Adipocyte (in vitro differentiated cells): ENCODE results near the gene KICS2.
A peak's percentile ranks its signal among the peaks of the same experiment; 100 is the strongest.

Experiments
- DNase-seq: peaks from one replicate; pipeline ENCODE4 v3.0.0-alpha.2; 2015; ENCODE audit warnings: low read depth
- H3K27me3 ChIP-seq: replicated peaks from 2 replicates; pipeline ENCODE4 v1.7.0; 2013; ENCODE audit warnings: mild to moderate bottlenecking, low read length, moderate library complexity; ENCODE audit not compliant: control insufficient read depth, insufficient read depth
- H3K36me3 ChIP-seq: 2 replicates; pipeline ENCODE4 v1.7.0; 2013; ENCODE audit warnings: low read length, mild to moderate bottlenecking, moderate library complexity; ENCODE audit not compliant: control insufficient read depth, insufficient read depth, severe bottlenecking
- H3K4me1 ChIP-seq: 2 replicates; pipeline ENCODE4 v1.7.0; 2013; ENCODE audit warnings: mild to moderate bottlenecking, low read length, moderate library complexity; ENCODE audit not compliant: control insufficient read depth, insufficient read depth
- H3K4me3 ChIP-seq: 2 replicates; pipeline ENCODE4 v1.7.0; 2013; ENCODE audit warnings: mild to moderate bottlenecking, low read length, moderate library complexity
- H3K9ac ChIP-seq: 2 replicates; pipeline ENCODE4 v1.7.0; 2013; ENCODE audit warnings: mild to moderate bottlenecking, low read length, moderate library complexity
- H3K9me3 ChIP-seq: 2 replicates; pipeline ENCODE4 v1.7.0; 2013; ENCODE audit warnings: mild to moderate bottlenecking, low read length, moderate library complexity; ENCODE audit not compliant: control insufficient read depth

Gene KICS2

DNA sequence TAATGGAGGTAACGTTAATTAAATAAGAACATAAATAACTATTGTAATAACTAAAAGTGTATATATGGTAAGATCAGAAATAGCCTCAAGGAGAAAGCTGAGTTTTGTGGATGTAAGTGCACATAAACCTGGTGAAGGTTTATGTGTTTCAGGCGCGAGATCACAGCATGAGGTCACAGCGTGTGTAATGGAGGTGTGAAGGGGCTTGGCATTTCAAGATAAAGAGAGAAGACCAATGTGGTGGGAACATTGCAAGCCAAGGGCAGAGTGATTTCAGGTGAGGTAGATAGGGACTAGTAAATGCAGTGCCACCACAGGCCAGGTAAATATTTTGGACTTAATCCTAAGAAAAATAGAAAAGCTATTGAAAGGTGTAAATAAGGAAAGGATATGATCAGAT, 21.7 kb upstream of the KICS2 start:
- no peaks in the 10 kb centered on the region for H3K36me3 ChIP-seq
- H3K9me3 ChIP-seq, result no peaks in the 10 kb centered on the region
- H3K4me3 ChIP-seq, result no peak overlapping the region
- no peaks in the 10 kb centered on the region for H3K27me3 ChIP-seq
- H3K4me1 ChIP-seq, result no peaks in the 10 kb centered on the region
- DNase-seq, result no peak
- no peak overlapping the region for H3K9ac ChIP-seq

DNA sequence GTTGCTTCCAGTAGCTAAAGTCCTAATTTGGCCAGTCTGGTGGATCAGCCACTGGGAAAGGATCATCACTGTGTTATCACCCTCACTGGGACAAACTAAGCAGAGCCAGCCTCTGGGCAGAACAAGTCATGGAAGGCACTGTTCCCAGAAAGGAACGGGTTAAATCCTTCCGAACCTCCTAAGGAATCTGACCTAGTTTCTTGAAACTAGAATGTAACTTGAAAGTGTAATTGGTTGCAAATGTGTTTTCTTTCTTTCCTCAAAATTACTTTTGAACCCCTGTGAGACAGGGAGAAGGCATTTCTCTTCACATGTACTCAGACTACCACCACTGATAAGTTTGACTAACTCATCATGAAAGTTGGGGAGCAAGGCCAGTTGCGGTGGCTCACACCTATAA, 18.7 kb upstream of the KICS2 start:
- no peak overlapping the region for H3K9ac ChIP-seq
- H3K4me1 ChIP-seq, result no peaks in the 10 kb centered on the region
- no peaks in the 10 kb centered on the region for H3K9me3 ChIP-seq
- H3K36me3 ChIP-seq, result no peaks in the 10 kb centered on the region
- H3K4me3 ChIP-seq, result no peak overlapping the region
- no peaks in the 10 kb centered on the region for H3K27me3 ChIP-seq
- DNase-seq, result peak; percentile 54

DNA sequence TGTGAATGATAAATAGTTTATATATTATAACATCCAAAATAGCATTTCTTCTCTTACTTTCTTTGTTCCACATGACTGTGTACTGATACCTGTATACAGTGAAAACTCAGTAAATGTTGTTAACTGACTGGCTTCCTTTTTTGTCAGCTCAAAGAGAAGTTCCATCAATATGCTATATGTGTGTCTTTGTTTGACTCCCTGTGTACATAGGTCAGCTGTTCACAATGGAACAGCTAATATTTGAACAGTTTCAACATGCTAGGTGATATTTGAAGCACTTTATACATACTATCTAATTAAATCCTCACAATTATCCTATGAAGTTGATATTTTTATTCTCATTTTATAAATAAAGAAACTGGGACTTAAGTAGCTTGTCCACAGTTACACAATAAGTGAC, 15.3 kb upstream of the KICS2 start:
- H3K9ac ChIP-seq, result no peak overlapping the region
- no peaks in the 10 kb centered on the region for H3K27me3 ChIP-seq
- no peaks in the 10 kb centered on the region for H3K4me1 ChIP-seq
- H3K4me3 ChIP-seq, result no peak overlapping the region
- DNase-seq, result no peak
- H3K36me3 ChIP-seq, result no peaks in the 10 kb centered on the region
- H3K9me3 ChIP-seq, result no peaks in the 10 kb centered on the region

DNA sequence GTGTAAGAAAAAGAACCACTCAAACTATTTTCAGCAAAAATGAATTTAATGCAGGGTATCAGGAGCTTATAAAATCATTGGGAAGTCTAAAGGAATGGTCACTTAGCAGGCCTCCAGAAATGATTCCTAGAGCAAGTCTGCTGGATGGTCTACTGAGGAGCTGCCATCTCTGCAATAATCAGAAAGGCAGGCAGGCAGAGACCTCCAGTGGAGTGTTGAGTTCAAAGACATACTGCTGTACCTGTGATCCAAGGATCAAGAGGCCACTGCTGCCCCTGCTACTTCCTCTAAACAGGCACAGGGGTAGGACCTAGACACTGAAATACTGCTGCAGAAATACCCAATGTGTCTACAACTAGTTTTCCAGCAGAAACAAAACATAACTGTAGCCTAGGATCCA, 14.5 kb upstream of the KICS2 start:
- DNase-seq, result no peak

DNA sequence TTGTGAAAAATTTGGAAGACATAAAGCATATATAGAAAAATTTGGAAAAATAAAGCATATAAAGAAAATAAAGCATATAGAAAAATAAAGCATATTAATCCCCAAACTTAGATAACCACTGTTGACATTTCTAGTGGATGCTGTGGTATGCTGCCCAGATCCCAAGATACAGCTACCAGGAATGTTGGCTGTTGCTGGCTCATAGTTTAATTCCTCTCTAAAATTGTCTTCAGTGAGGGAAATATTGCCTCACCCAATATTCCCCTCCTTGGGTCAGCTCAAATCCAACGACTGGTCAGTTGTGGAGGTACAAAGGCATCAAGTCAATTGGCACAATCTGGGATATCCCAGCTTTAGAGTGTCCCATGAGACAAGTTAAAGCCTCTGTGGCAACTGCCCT, 10.1 kb upstream of the KICS2 start:
- Histone ChIP-seq H3K9ac (no peak overlapping the region), H3K4me1 (no peaks in the 10 kb centered on the region), H3K9me3 (no peaks in the 10 kb centered on the region), H3K4me3 (no peak overlapping the region), H3K36me3 (no peaks in the 10 kb centered on the region), H3K27me3 (no peaks in the 10 kb centered on the region)
- DNase-seq, result peak; percentile 35

More for the DNA sequence above, 14.5 kb upstream of the KICS2 start:
- H3K9me3 ChIP-seq, result no peaks in the 10 kb centered on the region
- H3K4me3 ChIP-seq, result no peak overlapping the region
- no peak overlapping the region for H3K9ac ChIP-seq
- H3K36me3 ChIP-seq, result no peaks in the 10 kb centered on the region
- H3K4me1 ChIP-seq, result no peaks in the 10 kb centered on the region
- H3K27me3 ChIP-seq, result no peaks in the 10 kb centered on the region

DNA sequence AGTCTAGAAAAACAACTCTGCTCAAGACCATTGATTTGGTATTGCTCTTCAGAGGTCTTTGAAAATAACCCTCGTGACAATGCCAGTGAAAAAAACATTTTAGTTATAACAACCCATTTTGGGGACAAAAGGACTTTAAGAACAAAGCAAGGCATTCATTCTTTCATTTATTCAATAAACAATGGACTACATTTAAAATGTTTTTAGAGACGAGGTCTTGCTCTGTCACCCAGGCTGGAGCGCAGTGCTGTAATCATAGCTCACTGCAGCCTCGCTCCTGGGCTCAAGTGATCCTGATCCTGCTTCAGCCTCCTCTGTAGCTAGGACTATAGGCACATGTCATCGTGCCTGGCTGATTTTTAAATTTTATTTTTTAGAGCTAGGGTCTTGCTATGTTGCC, 7.7 kb upstream of the KICS2 start:
- DNase-seq, result no peak
- Histone ChIP-seq H3K36me3 (no peaks in the 10 kb centered on the region), H3K4me3 (no peak overlapping the region), H3K9me3 (no peaks in the 10 kb centered on the region), H3K4me1 (no peaks in the 10 kb centered on the region), H3K9ac (no peak overlapping the region), H3K27me3 (no peaks in the 10 kb centered on the region)

DNA sequence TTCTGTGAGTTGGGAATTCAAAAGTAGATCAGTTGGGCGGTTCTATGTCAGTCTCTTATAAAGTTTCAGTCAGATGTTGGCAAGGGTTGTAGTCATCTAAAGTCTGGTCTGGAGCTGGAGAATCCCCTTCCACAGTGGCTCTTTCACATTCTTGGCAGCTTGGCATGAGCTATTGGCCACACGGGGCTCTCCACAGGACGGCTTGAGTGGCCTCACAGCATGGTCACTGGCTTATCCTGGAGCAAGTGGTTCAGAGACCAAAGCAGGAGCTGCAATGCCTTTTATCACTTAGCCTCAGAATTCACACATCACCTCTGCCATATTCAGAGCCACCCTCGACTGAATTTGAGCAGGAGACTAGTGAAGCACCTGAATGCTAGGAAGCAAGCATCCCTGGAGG, 7.1 kb upstream of the KICS2 start:
- no peak for DNase-seq
- H3K4me1 ChIP-seq, result no peaks in the 10 kb centered on the region
- H3K4me3 ChIP-seq, result no peak overlapping the region
- H3K36me3 ChIP-seq, result no peaks in the 10 kb centered on the region
- H3K27me3 ChIP-seq, result no peaks in the 10 kb centered on the region
- H3K9ac ChIP-seq, result no peak overlapping the region
- H3K9me3 ChIP-seq, result no peaks in the 10 kb centered on the region

DNA sequence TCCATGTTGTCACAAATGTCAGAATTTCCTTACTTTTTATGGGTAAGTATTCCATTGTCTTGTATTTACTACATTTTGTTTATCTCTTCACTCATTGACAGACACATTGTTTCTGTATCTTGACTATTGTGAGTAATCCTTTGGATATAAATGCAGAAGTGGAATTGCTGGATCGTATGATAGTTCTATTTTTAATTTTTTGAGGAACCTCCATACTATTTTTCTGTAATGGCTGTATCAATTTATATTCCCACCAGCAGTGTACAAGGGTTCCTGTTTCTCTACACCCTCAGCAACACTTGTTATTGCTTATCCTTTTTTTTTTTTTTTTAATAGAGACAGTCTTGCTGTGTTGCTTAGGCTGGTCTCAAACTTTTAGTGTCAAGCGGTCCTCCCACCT, 3.5 kb upstream of the KICS2 start:
- Histone ChIP-seq H3K27me3 (no peaks in the 10 kb centered on the region), H3K36me3 (no peaks in the 10 kb centered on the region), H3K9me3 (no peaks in the 10 kb centered on the region), H3K4me3 (no peak overlapping the region), H3K9ac (no peak overlapping the region), H3K4me1 (peaks cover 9% of the 10 kb centered on the region)
- no peak for DNase-seq

DNA sequence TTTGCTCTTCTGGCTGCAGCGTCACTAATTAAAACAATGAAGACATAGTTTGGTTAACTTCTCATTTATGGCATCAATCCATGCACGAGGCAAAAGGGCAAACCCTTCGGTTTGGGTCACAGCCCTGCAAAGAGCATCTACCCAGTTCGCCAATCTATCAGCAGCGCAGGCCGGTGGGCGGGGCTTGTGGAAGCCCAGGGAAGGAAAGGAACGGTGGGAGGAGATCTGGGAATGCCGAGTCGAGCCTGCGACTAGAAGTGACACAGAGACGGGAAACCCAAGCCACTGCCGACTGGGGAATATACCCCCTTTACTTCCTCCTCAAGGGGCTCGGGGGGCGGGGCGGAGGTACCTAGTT, 466 bp downstream of the KICS2 start:
- Histone ChIP-seq H3K9me3 (no peaks in the 10 kb centered on the region), H3K27me3 (no peaks in the 10 kb centered on the region), H3K9ac (peak overlapping the region; percentile 93), H3K4me3 (peak overlapping the region; percentile 94), H3K4me1 (peaks cover 9% of the 10 kb centered on the region), H3K36me3 (no peaks in the 10 kb centered on the region)
- peak; percentile 91 for DNase-seq

DNA sequence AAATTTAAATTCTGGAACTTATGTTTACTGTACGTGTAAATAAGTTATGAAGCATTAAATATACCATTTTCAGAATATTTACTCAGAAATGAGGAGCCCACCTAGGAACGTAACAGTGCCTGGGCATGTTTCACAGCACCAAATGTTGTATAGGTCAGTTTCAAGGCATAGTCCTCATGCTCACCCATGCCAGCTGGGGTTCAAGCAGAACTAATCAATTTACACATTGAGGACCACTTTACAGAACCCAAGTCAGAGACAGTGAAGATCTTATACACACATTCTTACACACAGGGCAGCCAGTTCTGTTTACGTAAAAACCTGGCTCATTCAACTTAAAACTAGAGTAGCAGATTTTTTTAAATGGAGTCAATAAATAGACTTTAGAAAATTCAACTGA, 2.0 kb downstream of the KICS2 start:
- no peaks in the 10 kb centered on the region for H3K9me3 ChIP-seq
- DNase-seq, result no peak

DNA sequence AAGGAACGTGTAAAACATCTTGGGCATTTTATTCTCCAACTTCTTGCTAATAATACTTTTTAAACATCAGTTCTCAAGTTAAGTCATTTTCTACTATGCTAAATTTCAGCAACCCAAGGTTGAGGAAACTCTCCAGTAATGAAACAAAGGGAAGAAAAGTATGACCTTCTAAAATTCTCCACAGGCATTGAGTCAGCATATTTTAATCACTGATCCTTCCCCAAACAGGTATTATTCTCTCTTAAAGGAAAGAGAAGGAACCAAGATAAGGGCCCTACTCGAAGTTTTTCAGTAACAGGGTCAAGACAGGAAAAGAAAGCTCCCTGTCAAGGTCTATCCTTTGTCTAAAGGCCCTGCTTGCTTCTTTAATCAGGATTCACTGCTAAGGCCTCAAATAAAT, 3.0 kb downstream of the KICS2 start:
- H3K4me3 ChIP-seq, result no peak overlapping the region
- H3K4me1 ChIP-seq, result peaks cover 9% of the 10 kb centered on the region
- peaks cover 3% of the 10 kb centered on the region for H3K36me3 ChIP-seq
- H3K27me3 ChIP-seq, result no peaks in the 10 kb centered on the region
- no peak for DNase-seq
- H3K9ac ChIP-seq, result no peak overlapping the region
- H3K9me3 ChIP-seq, result no peaks in the 10 kb centered on the region

More for the DNA sequence above, 2.0 kb downstream of the KICS2 start:
- H3K36me3 ChIP-seq, result no peaks in the 10 kb centered on the region
- no peak overlapping the region for H3K4me3 ChIP-seq
- no peaks in the 10 kb centered on the region for H3K27me3 ChIP-seq
- peaks cover 9% of the 10 kb centered on the region for H3K4me1 ChIP-seq
- no peak overlapping the region for H3K9ac ChIP-seq

DNA sequence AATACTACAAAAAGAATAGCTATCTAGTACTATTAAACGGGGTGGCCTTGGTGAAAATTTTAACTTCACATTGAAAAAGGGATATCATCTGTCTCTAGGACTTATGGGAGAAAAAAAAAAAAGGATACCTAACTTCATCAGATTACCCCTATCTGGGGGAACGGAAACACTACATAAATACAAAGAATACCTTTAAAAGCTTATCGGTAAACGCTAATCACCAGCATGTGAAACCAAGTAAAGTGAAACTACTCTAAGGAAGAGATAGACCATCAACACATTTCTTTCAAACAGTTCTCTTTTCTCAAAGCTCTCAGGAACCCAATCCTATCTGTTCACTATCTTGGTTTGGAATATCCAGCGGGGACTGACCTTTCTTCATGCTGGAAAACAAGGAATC, 3.5 kb downstream of the KICS2 start:
- no peak for DNase-seq
- no peak overlapping the region for H3K9ac ChIP-seq

More for the DNA sequence above, 3.5 kb downstream of the KICS2 start:
- Histone ChIP-seq H3K36me3 (peaks cover 7% of the 10 kb centered on the region), H3K9me3 (no peaks in the 10 kb centered on the region), H3K27me3 (no peaks in the 10 kb centered on the region), H3K4me1 (peaks cover 9% of the 10 kb centered on the region), H3K4me3 (no peak overlapping the region)
